GM19023 (cell line): Measurements from ENCODE around the gene CTSK.
"Not testable (repeated sequence)": the region's sequence is repeated elsewhere in the genome, so short reads cannot be mapped to it uniquely, and the experiment has no call there.

ENCODE experiments used
- ATAC-seq: cut with Tn5 transposase; IDR thresholded peaks from one replicate; pipeline ENCODE4 v1.9.1; 2021; ENCODE audit warnings: mild to moderate bottlenecking, moderate library complexity; ENCODE audit not compliant: unreplicated experiment

CTSK gene

DNA sequence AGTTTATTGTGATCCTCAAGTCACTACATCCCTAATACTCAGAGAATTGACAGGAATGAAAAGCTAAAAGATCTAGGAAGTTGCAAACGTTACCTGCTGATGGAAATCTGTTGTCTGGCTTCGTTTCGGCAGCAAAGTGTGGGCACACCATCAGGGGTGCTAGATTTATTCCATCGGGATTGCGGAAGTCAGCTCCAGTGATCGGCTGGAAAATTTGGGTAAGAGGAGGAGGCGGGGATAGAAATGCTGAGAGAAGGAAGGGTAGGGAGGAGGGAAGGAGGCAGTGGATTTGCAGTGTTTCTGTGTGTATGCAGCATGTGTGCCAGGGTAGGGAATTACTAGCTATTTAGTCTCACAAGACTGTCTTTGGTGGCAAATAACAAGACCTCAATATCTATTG is at the start of gene CTSK:
Gene CTSK (minus strand): TSS at position 140 of the 400 bp plus-strand sequence. CDS start 1,455 bp downstream, outside the sequence.
- no peak for ATAC-seq

DNA sequence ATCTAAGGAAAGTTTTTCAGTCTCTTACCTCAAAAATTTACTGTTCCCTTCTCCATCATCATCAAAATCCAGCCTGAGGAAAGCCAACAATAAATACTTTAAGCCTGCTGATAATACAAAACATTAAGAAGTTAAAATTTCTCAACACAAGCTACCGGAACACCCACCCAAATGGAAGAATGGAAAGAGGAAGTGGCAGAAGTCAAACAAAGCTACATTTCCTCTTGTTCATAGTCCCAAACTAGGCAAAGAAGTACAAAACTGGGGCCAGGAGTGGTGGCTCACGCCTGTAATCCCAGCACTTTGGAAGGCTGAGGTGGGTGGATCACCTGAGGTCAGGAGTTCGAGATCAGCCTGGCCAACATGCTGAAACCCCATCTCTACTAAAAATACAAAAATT is 44.7 kb upstream of the CTSK start:
- not testable (repeated sequence) for ATAC-seq

GRCh38 chr1:150850801-150851362 is 42.8 kb upstream of the CTSK start:
- ATAC-seq = not testable (repeated sequence)

DNA sequence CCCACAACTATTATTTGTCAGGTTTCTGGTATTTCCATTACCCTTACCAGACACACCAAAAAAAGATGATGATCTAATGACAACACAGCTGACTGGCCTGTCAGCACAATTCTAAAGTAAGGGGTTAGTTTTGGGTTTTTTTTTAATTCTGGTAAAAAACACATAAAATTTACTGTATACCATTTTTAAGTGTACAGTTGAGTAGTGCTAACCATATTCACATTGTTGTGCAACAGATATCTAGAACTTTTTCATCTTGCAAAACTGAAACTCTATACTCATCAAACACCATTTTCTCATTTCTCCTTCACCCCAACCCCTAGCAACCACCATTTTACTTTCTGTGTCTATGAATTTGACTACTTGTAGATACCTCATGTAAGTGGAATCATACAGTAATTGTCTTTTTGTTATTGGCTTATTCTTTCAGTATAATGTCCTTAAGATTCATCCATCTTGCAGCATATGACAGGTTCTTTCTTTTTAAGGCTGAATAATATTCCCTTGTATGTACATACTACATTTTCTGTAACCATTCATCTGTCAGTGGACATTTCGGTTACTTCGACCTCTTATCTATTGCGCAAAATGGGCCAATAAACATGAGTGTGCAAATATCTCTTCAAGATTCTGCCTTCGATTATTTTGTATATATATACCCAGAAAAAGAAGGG is 38.5 kb upstream of the CTSK start:
- no peak for ATAC-seq

- ATAC-seq = no peak
Observed at GRCh38 chr1:150843474-150843873, 35.4 kb upstream of the CTSK start.

DNA sequence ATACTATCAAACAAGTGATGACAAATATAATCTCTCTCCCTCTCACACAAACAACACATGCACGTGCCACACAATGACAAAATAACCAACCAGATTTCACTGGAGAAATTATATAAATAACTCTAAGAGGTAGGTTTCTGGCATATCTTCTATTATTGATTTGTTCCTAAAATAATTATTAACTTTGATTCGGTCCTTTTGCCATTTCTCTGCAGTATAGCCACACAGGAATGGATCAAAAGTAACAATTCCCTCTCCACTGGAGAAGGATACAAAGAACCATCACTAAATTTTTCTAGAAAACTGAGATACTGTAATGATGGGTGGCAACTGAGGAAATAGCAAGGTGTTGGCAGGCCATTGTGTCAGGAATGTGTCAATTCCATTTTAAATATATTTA is 34.9 kb upstream of the CTSK start:
- no peak for ATAC-seq

DNA sequence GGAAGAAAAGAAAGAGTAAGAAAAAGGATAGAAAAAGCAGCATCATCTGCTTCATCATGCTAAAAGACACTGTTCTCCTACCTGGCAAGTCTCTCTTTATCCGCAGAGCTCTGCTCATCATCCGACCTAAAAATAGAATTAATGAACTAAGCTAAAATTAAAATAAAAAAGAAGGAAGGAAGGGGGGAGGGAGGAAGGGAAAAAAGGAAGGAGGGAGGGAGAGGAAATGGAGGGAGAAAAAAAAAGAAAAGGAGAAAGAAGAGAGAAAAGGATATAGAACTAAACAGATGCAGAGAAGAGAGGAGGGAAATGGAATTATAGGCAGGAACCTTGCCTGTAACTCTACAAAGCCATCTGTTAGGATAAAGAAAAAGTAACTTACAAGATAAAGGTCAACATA is 34.3 kb upstream of the CTSK start:
- no peak for ATAC-seq

DNA sequence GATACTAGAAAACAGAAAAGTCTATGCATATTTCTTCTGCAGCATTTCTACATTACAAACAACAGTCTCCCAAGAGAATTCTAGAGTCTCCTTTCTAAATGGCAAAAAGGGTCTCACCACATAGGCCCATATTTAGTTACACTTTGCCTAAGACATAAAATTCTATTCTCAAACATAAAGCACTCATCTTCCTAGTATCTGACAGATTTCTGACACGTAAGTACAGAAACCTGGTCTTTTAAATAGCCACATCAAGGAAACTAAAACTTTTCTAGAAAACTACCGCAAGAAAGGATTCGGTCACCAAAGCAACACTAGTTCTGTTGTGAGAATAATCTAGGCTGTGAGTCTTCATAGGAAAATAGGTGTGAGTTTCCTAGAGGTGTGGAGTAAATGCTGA is 33.6 kb upstream of the CTSK start:
- ATAC-seq = no peak

DNA sequence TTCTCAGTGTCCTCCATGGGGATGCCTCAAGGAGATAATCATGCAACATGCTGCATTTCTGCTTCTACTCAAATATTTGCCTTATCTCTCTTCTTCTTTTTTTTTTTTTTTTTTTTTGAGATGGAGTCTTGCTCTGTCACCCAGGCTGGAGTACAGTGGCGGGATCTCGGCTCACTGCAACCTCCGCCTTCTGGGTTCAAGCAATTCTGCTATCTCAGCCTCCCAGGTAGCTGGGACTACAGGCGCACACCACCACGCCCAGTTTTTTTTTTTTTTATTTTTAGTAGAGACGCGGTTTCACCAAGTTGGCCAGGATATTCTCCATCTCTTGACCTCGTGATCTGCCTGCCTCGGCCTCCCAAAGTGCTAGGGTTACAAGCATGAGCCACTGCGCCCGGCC is 32.8 kb upstream of the CTSK start:
- not testable (repeated sequence) for ATAC-seq

GRCh38 chr1:150836129-150836773 is 28.2 kb upstream of the CTSK start:
- ATAC-seq = no peak

DNA sequence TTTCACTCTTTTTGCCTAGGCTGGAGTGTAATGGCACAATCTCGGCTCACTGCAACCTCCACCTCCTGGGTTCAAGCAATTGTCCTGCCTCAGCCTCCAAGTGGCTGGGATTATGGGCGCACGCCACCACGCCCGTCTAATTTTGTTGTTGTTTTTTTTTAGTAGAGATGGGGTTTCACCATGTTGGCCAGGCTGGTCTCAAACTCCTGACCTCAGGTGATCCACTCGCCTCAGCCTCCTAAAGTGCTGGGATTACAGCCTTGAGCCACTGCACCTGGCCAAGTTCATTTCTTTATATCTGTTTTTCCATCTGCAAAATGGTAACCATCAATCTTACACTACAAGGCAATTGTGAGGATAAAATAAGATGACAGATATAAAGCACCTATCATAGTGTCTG is 25.9 kb upstream of the CTSK start:
- not testable (repeated sequence) for ATAC-seq

DNA sequence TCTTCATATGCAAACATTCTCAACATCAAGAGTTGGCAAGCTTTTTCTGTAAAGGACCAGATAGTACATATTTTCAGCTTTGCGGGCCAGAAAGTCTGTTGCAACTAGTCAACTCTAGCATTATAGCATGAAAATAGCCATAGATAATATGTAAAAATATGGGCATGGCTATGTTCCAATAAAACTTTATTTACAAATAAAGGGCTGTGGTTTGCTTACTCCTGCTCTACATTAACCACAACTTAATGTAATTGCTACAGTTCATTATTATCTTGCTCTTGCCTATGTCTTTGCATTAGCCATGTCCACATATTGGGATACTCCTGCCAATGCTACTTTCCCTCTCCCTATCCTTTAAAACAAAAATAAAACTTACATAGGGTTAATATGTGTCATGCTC is 24.5 kb upstream of the CTSK start:
- no peak for ATAC-seq

- no peak for ATAC-seq
Observed at GRCh38 chr1:150829751-150830150, 21.7 kb upstream of the CTSK start.

DNA sequence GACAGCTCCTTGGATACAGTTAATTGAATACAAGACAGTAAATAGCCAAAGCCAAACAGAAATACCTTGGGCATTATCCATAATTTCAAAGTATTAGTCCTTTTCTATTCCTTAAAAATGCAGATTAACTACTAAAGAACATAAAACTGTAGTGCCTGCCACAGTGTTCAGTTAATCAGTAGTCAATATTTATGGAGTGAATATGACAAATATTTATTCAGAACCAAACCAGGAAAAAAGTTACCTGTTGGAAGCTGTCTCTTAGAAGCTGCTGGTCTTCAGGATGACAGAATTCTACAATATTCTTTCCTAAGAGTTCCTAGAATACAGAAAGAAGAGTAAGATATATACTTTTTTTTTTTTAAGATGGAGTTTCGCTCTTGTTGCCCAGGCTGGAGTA is 18.2 kb upstream of the CTSK start:
- ATAC-seq = no peak

DNA sequence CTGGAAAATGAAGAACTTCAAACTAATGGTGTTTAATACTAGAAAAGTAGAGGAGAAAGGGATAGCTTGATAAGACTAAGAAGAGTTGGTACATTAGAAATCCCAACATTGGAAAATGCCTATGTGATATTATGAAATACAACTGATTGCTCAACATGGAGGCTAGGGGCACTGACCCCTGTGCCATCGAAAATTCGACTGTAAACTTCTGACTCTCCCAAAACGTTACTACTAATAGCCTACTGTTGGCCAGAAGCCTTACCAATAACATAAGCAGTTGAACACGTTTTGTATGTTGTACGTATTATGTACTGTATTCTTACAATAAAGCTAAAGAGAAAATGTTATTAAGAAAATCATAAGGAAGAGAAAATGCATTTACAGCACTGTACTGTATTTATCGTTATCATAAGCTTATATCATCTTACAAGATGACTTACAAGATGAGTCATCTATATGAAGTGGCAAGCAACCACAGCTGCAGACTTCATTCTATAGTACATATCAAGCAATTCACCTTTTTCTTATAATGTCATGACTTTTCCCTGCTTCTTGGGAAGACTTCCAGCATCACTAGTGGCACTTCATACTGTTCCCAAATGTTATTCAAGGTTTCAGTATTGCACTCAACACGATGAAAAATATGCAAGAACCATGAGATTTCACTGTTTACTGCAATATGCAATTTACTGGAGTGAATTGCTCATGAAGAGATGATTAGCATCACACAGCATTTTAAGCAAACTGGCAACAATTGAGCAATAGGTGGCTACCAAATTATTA is 12.9 kb upstream of the CTSK start:
- no peak for ATAC-seq

GRCh38 chr1:150815871-150816270 is 7.8 kb upstream of the CTSK start:
- no peak for ATAC-seq

DNA sequence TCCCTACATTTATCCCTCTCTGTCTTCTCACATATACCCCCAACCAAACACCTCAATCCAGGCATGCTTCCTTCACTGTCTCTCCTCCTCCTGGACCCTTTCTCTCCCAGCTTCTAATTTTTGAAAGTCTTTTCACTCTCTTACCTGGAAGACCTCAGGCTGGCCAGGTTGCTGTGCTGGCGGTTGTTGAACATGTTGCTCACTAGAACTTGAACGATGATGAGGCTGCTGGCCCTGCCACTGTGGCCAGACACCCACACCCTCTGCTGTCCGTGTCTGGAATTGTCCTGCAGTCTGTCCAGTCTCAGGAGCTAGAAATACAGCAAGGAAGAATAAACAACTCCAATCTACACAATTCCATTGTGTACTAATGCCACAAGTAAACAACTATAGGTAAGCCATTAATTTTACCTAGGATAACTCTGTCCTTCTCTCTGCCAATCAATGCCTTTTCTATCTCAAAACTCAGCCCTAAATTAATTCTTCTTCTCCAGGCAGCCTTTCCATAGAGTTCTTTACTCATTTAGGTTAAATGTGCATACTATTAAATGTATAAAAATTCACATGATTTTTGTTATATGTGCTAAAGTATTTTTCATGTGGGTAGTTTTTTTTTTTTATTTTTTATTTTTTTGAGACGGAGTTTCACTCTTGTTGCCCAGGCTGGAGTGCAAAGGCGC is 5.1 kb upstream of the CTSK start:
- ATAC-seq = no peak

GRCh38 chr1:150810958-150811659 is 3.0 kb upstream of the CTSK start:
- no peak for ATAC-seq

DNA sequence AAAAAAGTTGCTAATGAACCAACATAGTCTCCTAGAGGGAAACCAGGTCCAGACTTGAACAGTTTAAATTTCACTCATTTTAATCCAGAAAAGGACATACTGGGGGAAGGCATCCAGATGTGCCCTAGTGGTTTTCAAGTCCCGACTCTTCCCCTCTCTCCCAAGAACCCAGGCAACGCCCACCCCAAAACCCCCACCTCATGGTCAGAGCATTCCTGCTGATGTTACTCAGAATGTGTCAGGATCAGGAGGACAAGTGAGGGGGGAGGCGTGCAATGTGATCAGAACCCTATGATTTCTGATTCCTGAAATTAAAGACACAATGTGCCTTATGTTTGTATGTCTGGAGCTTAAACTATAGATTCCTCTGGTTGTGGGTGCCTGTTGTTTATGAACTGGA is 1.6 kb upstream of the CTSK start:
- ATAC-seq = no peak

DNA sequence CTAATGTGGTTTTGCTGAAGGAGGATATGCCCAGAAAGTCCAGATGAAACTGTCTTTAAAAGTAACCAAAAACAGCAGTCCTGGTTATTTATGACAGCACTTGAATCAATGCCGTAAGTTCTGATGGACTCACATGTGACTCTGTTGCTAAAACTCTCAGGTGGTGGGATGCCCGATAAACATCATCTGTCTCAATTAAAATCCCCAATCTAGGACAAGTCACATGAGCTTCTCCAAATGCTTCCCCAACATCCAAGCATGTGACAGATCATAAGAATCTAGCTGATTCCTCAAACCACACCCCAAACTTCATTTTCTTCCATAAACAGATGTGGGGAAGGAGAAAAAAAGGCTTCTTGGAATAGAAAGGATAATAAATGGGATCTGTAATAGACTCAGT is 786 bp upstream of the CTSK start:
- no peak for ATAC-seq
